GM21381 (cell line): ENCODE measurements around the gene TMEM266.

Experiments
- ATAC-seq: cut with Tn5 transposase; IDR thresholded peaks from one replicate; pipeline ENCODE4 v1.9.1; 2021; ENCODE audit warnings: mild to moderate bottlenecking, moderate library complexity; ENCODE audit not compliant: unreplicated experiment

Gene TMEM266

GRCh38 chr15:76200083-76200465, 140.3 kb downstream of the TMEM266 start:
- no peak for ATAC-seq

- ATAC-seq, result no peak
Observed at GRCh38 chr15:76200641-76201105, 140.9 kb downstream of the TMEM266 start.

GRCh38 chr15:76201536-76202255, 141.9 kb downstream of the TMEM266 start:
- no peak for ATAC-seq

GRCh38 chr15:76203346-76204108, 143.7 kb downstream of the TMEM266 start:
- ATAC-seq, result no peak

- ATAC-seq, result no peak
Observed at GRCh38 chr15:76204109-76204845, 144.5 kb downstream of the TMEM266 start.

GRCh38 chr15:76204916-76205460, 145.2 kb downstream of the TMEM266 start:
- no peak for ATAC-seq

DNA sequence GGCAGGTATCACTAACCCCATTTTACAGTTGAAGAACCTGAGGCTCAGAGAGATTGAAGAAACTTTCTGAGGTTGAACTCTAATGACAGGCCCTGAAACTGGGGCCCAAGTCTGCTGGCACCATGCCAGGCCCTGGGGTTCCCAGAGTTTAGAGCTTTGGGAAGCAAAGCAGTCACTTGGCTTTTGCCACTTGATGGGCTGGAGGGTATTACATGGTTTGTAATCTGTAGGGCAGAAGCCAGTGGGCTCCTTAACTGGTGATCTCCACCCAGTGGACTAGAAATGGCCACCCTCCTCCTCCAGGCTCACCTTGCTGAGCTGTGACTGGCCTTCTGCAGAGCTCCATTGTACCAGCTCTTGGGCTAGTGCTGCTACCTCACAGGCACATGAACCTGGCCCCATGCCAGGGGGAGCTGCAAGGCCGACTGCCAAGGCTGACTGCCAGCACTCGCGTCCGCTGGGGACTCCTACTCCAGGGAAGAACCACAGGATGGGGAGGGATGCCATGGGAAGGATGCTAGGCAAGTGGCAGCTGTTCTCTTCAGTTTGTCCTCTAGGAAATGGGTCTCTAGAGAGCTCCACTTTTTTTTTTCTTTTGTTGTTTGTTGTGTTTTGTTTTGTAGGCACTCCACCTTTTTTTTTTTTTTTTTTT, 146.7 kb downstream of the TMEM266 start:
- no peak for ATAC-seq

- no peak for ATAC-seq
Observed at GRCh38 chr15:76208084-76208785, 148.4 kb downstream of the TMEM266 start.

GRCh38 chr15:76208786-76209424, 149.1 kb downstream of the TMEM266 start:
- ATAC-seq, result no peak

DNA sequence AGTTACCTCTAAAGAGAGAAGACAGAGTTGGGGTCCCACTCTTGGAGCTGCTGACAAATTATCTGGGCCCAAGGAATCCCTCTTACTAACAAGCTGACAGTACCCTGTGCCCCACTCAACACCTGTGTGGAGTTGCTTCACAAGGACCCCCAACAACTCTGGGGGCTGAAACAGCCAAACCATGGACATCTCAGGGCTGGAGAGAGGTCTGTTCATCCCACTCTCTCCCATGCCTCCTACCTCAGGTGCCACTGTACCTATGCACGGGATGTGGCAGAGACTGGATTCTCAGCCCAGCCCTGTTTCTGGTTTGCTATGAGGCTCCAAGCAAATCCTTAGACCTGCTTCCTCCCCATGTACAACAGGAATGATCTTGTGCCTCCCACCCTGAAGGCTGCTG, 149.7 kb downstream of the TMEM266 start:
- no peak for ATAC-seq

- no peak for ATAC-seq
Observed at GRCh38 chr15:76209942-76210341, 150.2 kb downstream of the TMEM266 start.

- ATAC-seq, result no peak
Observed at GRCh38 chr15:76215634-76216033, 155.8 kb downstream of the TMEM266 start.

DNA sequence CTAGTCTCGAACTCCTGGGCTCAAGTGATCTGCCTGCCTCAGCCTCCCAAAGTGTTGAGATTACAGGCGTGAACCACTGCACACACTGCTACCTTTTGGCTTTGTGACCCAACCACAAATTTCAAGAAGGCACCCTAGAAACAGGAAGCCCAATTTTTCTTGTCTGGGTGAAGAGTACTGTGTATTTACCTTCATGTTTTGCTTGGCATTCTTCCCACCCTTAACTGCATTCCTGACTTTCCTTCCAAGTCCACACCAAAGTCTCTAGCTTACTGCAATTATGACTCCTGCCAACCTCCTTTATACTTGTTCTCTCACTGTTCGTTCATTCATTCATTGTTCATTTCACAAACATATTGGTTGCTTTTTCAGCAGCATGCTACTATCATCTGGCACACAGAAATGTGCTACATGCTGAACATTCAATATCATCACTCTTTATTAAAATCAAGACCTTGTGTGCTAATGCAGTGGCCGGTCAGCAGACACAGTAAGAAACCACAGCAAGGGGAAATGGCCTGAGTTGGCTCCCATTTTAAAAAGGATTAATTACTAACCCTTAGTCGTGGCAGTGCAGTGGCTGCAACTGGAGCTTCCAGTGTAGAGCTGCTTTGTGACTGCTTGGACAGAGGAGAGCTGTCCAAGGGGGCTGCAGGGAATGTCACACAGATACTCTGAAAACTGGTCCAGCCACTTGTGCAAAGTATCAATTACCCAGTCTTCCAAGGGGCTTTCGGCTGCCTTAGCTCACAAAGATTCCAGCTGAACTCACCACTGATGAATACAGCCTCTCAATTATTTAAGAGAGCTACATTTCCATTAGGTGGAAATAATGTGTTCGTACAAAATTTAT, 157.5 kb downstream of the TMEM266 start:
- no peak for ATAC-seq

- ATAC-seq, result no peak
Observed at GRCh38 chr15:76217882-76218217, 158.1 kb downstream of the TMEM266 start.

DNA sequence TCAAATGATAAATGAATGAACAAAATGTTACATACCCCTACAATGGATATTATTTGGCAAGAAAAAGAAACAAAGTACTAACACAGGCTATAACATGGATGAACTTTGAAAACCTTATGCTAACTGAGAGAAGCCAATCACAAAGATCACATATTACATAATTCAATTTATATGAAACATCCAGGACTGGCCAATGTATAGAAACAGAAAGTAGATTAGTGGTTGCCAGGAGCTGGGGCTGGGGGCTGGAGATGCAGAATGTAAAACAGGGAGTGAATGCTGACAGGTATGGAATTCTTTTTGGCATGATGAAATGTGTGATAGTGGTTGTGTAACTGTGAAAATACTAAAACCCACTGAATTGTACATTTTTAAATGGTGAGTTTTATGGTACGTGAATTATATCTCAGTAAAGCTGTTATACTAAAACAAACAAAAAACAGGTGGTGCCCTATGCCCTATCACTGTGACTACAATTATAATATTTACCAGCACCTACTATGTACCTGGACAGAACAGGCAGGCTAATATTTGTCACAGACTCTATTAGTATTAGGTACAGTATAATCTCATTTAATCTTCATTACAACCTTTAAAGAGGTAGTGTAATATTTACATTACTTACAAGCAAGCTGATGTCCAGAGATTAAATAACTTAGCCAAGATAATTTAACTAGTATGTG, 161.4 kb downstream of the TMEM266 start:
- no peak for ATAC-seq

DNA sequence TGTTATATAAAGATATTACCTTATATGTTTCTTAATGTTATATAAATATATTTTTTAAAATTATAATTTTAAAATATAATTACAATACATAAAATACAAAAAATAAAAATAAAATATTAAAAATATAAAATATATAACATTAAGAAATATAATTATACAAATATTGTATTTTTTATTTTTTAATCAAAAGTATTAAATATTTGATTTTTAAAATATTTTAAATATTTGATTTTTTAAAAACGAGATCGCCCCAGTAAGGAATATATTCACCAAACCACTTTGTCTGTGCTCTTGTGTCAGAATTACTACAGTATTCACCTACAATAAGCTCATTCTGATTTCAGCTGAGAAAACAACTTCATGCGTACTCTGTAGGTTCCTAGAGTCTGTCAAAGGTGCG, 162.4 kb downstream of the TMEM266 start:
- ATAC-seq, result no peak

GRCh38 chr15:76223521-76223920, 163.7 kb downstream of the TMEM266 start:
- no peak for ATAC-seq

- ATAC-seq, result no peak
Observed at GRCh38 chr15:76229266-76229665, 169.5 kb downstream of the TMEM266 start.
